HL-60 (cell line): ENCODE results near the gene KLHL28.

ENCODE experiments used
- DNase-seq, 2 experiments: peaks; one replicate each; pipeline ENCODE4 v3.0.0-alpha.2; 2010 to 2020; ENCODE audit warnings: low read depth in 1 of 2, low spot score in 1 of 2
- H3K27ac ChIP-seq: fragments of 250-450 bp; sonication (Bioruptor Pico); replicated peaks from 2 replicates; pipeline ENCODE4 v1.5.1; 2020; ENCODE audit warnings: mild to moderate bottlenecking, moderate library complexity
- H3K27me3 ChIP-seq: fragments of 250-450 bp; sonication (Bioruptor Pico); 2 replicates; pipeline ENCODE4 v1.5.1; 2021; ENCODE audit warnings: mild to moderate bottlenecking, moderate library complexity; ENCODE audit not compliant: insufficient read depth, poor library complexity, severe bottlenecking
- H3K4me3 ChIP-seq: replicated peaks from 2 replicates; pipeline ENCODE4 v1.5.1; 2011; ENCODE audit warnings: mild to moderate bottlenecking, control low read depth, low read length; ENCODE audit not compliant: insufficient read depth
- CTCF ChIP-seq: IDR thresholded peaks from one replicate; pipeline ENCODE4 v1.5.1; 2011; ENCODE audit warnings: low read length, control low read depth, inconsistent platforms; ENCODE audit not compliant: insufficient read depth
- GABPA ChIP-seq: IDR thresholded peaks from 2 replicates; pipeline ENCODE4 v1.6.1; 2012; ENCODE audit warnings: low read depth
- POLR2AphosphoS5 ChIP-seq: IDR thresholded peaks from 2 replicates; pipeline ENCODE4 v1.6.1; 2012; ENCODE audit warnings: low read depth
- REST ChIP-seq: IDR thresholded peaks from 2 replicates; pipeline ENCODE4 v1.6.1; 2012; ENCODE audit warnings: low read depth; ENCODE audit not compliant: insufficient replicate concordance
- SPI1 ChIP-seq: IDR thresholded peaks from 2 replicates; pipeline ENCODE4 v1.6.1; 2012; ENCODE audit warnings: low read depth, mild to moderate bottlenecking, borderline replicate concordance

Gene KLHL28

GRCh38 chr14:44941591-44941990 is 20.2 kb downstream of the KLHL28 start:
- DNase-seq, result no peak
- TF ChIP-seq GABPA (no peak), POLR2AphosphoS5 (no peak), SPI1 (no peak), REST (no peak), CTCF (no peak)
- Histone ChIP-seq H3K4me3 (no peak overlapping the region), H3K27me3 (no peaks in the 10 kb centered on the region), H3K27ac (no peak overlapping the region)

GRCh38 chr14:44940944-44941343 is 20.8 kb downstream of the KLHL28 start:
- Histone ChIP-seq H3K27ac (no peak overlapping the region), H3K27me3 (no peaks in the 10 kb centered on the region), H3K4me3 (no peak overlapping the region)
- no peak for DNase-seq
- TF ChIP-seq GABPA, result no peak

GRCh38 chr14:44940211-44940610 is 21.5 kb downstream of the KLHL28 start:
- no peak overlapping the region; the same call in 1 of the 2 replicates for H3K27ac ChIP-seq
- TF ChIP-seq GABPA, result no peak
- DNase-seq, result no peak
- no peak overlapping the region for H3K4me3 ChIP-seq
- H3K27me3 ChIP-seq, result no peaks in the 10 kb centered on the region

- DNase-seq, result no peak
- TF ChIP-seq SPI1 (no peak), GABPA (no peak), POLR2AphosphoS5 (no peak), REST (no peak), CTCF (no peak)
- Histone ChIP-seq H3K27me3 (no peaks in the 10 kb centered on the region), H3K4me3 (no peak overlapping the region), H3K27ac (no peak overlapping the region)
Measured at GRCh38 chr14:44937547-44937946, 24.2 kb downstream of the KLHL28 start.

GRCh38 chr14:44935155-44935554 is 26.6 kb downstream of the KLHL28 start:
- Histone ChIP-seq H3K27me3 (no peaks in the 10 kb centered on the region), H3K27ac (no peak overlapping the region), H3K4me3 (no peak overlapping the region)
- DNase-seq, result no peak
- TF ChIP-seq POLR2AphosphoS5 (no peak), REST (no peak), CTCF (no peak), GABPA (no peak), SPI1 (no peak)
